HepG2 (cell line): ENCODE measurements around the gene ETS1. TPM values are rescaled to one million over a fixed set of nuclear protein-coding genes. Genes with fewer than 3 reads are reported as not detected.

Source experiments
- BRCA1 ChIP-seq: sonication (generic); formaldehyde crosslinking; IDR thresholded peaks from 2 replicates; pipeline ENCODE4 v1.4.0; 2020; ENCODE audit warnings: missing genetic modification reagents
- MAFF ChIP-seq: IDR thresholded peaks from 2 replicates; pipeline ENCODE4 v1.6.1; 2011; ENCODE audit warnings: low read depth, low read length, improper control_type of control experiment
- NAIF1 ChIP-seq: sonication (generic); formaldehyde crosslinking; IDR thresholded peaks from 2 replicates; pipeline ENCODE4 v1.5.0; 2020; ENCODE audit warnings: mild to moderate bottlenecking, missing genetic modification reagents, borderline replicate concordance
- NONO ChIP-seq, 2 experiments: fragments of 450-650 bp in 1 of 2; sonication (generic) in 1 of 2; formaldehyde crosslinking in 1 of 2; IDR thresholded peaks in 1 of 2; conservative IDR thresholded peaks in 1 of 2; 2 replicates each; pipeline versions ENCODE4 v1.6.1 to v1.8.0; 2017 to 2022; ENCODE audit warnings: mild to moderate bottlenecking in 1 of 2, missing genetic modification reagents in 1 of 2, moderate library complexity in 1 of 2
- PITX1 ChIP-seq: sonication (generic); formaldehyde crosslinking; IDR thresholded peaks from 2 replicates; pipeline ENCODE4 v1.5.1; 2020; ENCODE audit warnings: mild to moderate bottlenecking, missing genetic modification reagents
- PTBP1 ChIP-seq: fragments of 200-400 bp; formaldehyde crosslinking; IDR thresholded peaks from 2 replicates; pipeline ENCODE4 v1.6.1; 2018; ENCODE audit warnings: low read length, low read depth; ENCODE audit not compliant: poor library complexity, severe bottlenecking
- ZNF274 ChIP-seq: sonication (generic); formaldehyde crosslinking; IDR thresholded peaks from 2 replicates; pipeline ENCODE4 v1.5.1; 2020; ENCODE audit warnings: mild to moderate bottlenecking, missing genetic modification reagents
- ZNF724P ChIP-seq: sonication (generic); formaldehyde crosslinking; IDR thresholded peaks from 2 replicates; pipeline ENCODE4 v1.8.0; 2022; ENCODE audit warnings: missing genetic modification reagents, borderline replicate concordance
- ZNF737 ChIP-seq: sonication (generic); formaldehyde crosslinking; IDR thresholded peaks from 2 replicates; pipeline ENCODE4 v1.5.0; 2020; ENCODE audit warnings: missing genetic modification reagents, mild to moderate bottlenecking, borderline replicate concordance
- polyA plus RNA-seq, 8 experiments: library from polyadenylated mRNA; depleted of rRNA in 3 of 8; stranded (reverse) in 7 of 8; unstranded in 1 of 8; fragments of >200 nt; fragmentation: Illumina TruSeq in 4 of 8; extraction: Trizol in 4 of 8; gene quantifications; 2 replicates each; pipeline versions ENCODE4 v1.2.1 to v1.2.3, GENCODE V29; 2011 to 2016; ENCODE audit warnings: low read depth in 4 of 8, missing spikeins in 1 of 8, mixed read lengths in 1 of 8; ENCODE audit not compliant: insufficient read depth in 1 of 8
- total RNA-seq, 5 experiments: library from RNA; depleted of rRNA; stranded (reverse); fragments of >200 nt; fragmentation: Illumina TruSeq; extraction: Trizol; gene quantifications; 2 replicates each; pipeline ENCODE4 v1.2.3, GENCODE V29; 2016; ENCODE audit warnings: low read depth in 1 of 5
- TF ChIP-seq, protein P1 (sequence below), 2 experiments: sonication (generic) in 1 of 2; formaldehyde crosslinking in 1 of 2; IDR thresholded peaks; 2 replicates each; pipeline versions ENCODE4 v1.5.1 to v1.6.1; 2011 to 2020; ENCODE audit warnings: borderline replicate concordance in 1 of 2, low read depth in 1 of 2, low read length in 1 of 2, mild to moderate bottlenecking in 1 of 2, missing genetic modification reagents in 1 of 2, moderate library complexity in 1 of 2

The ETS1 gene
- total and polyA plus RNA-seq, 2 of the 13 experiments (the other 11 are each of a cell fraction or from before 2014, with no cell fraction given), result 0.18 to 0.34 TPM

DNA sequence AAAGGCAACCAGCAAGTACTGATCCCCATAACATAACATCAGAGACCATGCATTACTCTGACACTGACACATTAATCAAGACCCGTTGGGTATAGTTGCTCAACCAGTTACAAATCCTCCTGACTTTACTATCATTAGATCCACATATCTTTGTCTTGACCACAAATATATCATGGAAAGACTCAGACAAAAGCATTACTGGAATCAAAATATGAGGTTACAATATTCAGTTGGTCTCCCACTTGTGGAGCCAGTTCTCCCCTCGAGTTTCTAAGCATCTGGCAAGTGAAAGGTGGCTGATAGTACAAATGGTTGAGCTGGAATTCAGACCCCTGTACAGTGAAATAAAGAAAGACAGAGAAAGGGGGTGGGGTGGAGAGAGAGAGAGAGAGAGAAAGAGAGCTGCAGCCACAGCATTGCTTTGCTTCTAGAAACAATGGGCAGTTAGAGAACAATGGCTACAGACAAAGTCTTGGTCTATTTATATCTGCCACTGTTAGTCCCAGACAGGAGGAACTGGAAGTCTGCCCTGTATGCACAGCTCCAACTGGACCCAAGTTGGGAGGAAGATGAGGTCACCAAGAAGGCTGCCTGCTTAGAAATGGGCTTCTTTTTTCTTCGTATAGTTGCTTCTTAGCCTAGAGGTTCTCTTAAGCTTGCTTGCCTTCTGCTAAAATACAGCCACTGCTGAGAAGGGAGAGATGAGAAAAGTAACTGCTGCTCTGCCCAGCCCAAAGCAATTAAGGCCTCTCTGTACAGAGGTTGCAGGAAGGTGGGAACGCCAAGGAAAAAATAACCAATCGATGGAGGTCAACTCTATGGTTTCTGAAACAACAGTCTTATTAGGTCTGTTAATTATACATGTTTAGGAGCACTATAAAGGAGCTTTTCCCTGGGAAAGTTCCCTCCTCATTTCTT lies 85.5 kb downstream of the ETS1 start (continued):
- TF ChIP-seq ZNF737 (CRISPR knock-in tag) (no peak), ZNF274 (no peak), PITX1 (CRISPR knock-in tag) (no peak), NAIF1 (no peak), ZNF724P (CRISPR knock-in tag) (no peak), MAFF (no peak), NONO (IDR thresholded peaks at IDR 0.05) (no peak), NONO (CRISPR knock-in tag; conservative IDR thresholded peaks at IDR 0.05) (no peak), PTBP1 (no peak), BRCA1 (CRISPR knock-in tag) (no peak)
- TF ChIP-seq, protein P1, sequence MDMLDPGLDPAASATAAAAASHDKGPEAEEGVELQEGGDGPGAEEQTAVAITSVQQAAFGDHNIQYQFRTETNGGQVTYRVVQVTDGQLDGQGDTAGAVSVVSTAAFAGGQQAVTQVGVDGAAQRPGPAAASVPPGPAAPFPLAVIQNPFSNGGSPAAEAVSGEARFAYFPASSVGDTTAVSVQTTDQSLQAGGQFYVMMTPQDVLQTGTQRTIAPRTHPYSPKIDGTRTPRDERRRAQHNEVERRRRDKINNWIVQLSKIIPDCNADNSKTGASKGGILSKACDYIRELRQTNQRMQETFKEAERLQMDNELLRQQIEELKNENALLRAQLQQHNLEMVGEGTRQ (IDR thresholded peaks at IDR 0.05; ENCODE audit: low read depth, low read length), result no peak
- TF ChIP-seq, protein P1 (CRISPR knock-in tag; IDR thresholded peaks at IDR 0.05; ENCODE audit: borderline replicate concordance), result no peak
